IMR-90 (cell line): Measurements from ENCODE around the gene MAST3. TPM values are rescaled to one million over a fixed set of nuclear protein-coding genes. Genes with fewer than 3 reads are reported as not detected.
A peak's percentile ranks its signal among the peaks of the same experiment; 100 is the strongest.

Experiments used
- ATAC-seq: fragments of 200-7000 bp; cut with Tn5 transposase; 2 replicates; pipeline ENCODE4 v1.9.1; 2020; ENCODE audit warnings: low read depth, mild to moderate bottlenecking, moderate library complexity
- BruUV-seq: library from RNA; stranded (reverse); fragments of 400-500 nt; replicated peaks from 2 replicates; lab custom pipeline; 2021; lab: Mats Ljungman, UMichigan
- CTCF ChIA-PET: fragments of 300-600 bp; formaldehyde crosslinking; extraction: SDS; loops from one replicate; lab custom pipeline; 2021; ENCODE audit warnings: antibody characterized with exemption; lab: Yijun Ruan, JAX
- POLR2A ChIA-PET: fragments of 300-600 bp; sonication (Branson Sonifier 250); formaldehyde crosslinking; loops from one replicate; lab custom pipeline; 2022; ENCODE audit warnings: antibody characterized with exemption; ENCODE audit not compliant: unreplicated experiment; lab: Charles Lee
- DNase-seq: peaks from one replicate; pipeline ENCODE4 v3.0.0; 2013
- H2AFZ ChIP-seq: replicated peaks from 2 replicates; pipeline ENCODE3; 2013; ENCODE audit warnings: low read length, mild to moderate bottlenecking; ENCODE audit not compliant: poor library complexity
- H2AK5ac ChIP-seq: 2 replicates; pipeline ENCODE4 v1.6.1; 2013; ENCODE audit warnings: low read depth, low read length, inconsistent platforms
- H2AK9ac ChIP-seq: replicated peaks from 2 replicates; pipeline ENCODE3; 2013; ENCODE audit warnings: mild to moderate bottlenecking, low read depth, low read length, moderate library complexity; ENCODE audit not compliant: poor library complexity
- H2BK120ac ChIP-seq: 2 replicates; pipeline ENCODE4 v1.6.1; 2013; ENCODE audit warnings: low read depth, low read length, inconsistent platforms
- H2BK15ac ChIP-seq: 3 replicates; pipeline ENCODE4 v1.6.1; 2013; ENCODE audit warnings: low read depth, low read length, inconsistent platforms
- H2BK20ac ChIP-seq: 2 replicates; pipeline ENCODE4 v1.6.1; 2013; ENCODE audit warnings: low read depth, mild to moderate bottlenecking, inconsistent platforms, low read length, moderate library complexity
- H2BK5ac ChIP-seq: 2 replicates; pipeline ENCODE4 v1.6.1; 2013; ENCODE audit warnings: mild to moderate bottlenecking, low read depth, low read length, inconsistent platforms; ENCODE audit not compliant: poor library complexity, severe bottlenecking
- H3K14ac ChIP-seq: replicated peaks from 2 replicates; pipeline ENCODE4 v1.6.1; 2013; ENCODE audit warnings: low read depth, low read length, inconsistent platforms
- H3K18ac ChIP-seq: 2 replicates; pipeline ENCODE4 v1.6.1; 2013; ENCODE audit warnings: low read depth, low read length, control low read depth
- H3K23ac ChIP-seq: 2 replicates; pipeline ENCODE4 v1.6.1; 2013; ENCODE audit warnings: low read depth, low read length, inconsistent platforms
- H3K27ac ChIP-seq: 2 replicates; pipeline ENCODE4 v1.5.1; 2013; ENCODE audit warnings: mild to moderate bottlenecking, control low read depth, low read length; ENCODE audit not compliant: insufficient read depth
- H3K27me3 ChIP-seq: 2 replicates; pipeline ENCODE4 v1.6.1; 2013; ENCODE audit warnings: low read length; ENCODE audit not compliant: control insufficient read depth, insufficient read depth
- H3K36me3 ChIP-seq: 2 replicates; pipeline ENCODE4 v1.6.1; 2013; ENCODE audit warnings: low read length, mixed read lengths; ENCODE audit not compliant: control insufficient read depth, insufficient read depth
- H3K4ac ChIP-seq: 2 replicates; pipeline ENCODE4 v1.6.1; 2013; ENCODE audit warnings: low read depth, low read length, inconsistent platforms
- H3K4me1 ChIP-seq: 2 replicates; pipeline ENCODE4 v1.6.1; 2013; ENCODE audit warnings: low read length, mixed read lengths; ENCODE audit not compliant: control insufficient read depth, insufficient read depth
- H3K4me2 ChIP-seq: 2 replicates; pipeline ENCODE4 v1.6.1; 2013; ENCODE audit warnings: low read depth, mild to moderate bottlenecking, control low read depth, low read length, moderate library complexity
- H3K4me3 ChIP-seq: 2 replicates; pipeline ENCODE4 v1.5.1; 2013; ENCODE audit warnings: low read depth, mild to moderate bottlenecking, control low read depth, low read length, moderate library complexity; ENCODE audit not compliant: insufficient read depth
- H3K56ac ChIP-seq: 2 replicates; pipeline ENCODE4 v1.6.1; 2013; ENCODE audit warnings: low read length, inconsistent platforms; ENCODE audit not compliant: insufficient read depth; ENCODE audit errors: extremely low read depth
- H3K79me1 ChIP-seq, 2 experiments: 2 replicates each; pipeline ENCODE4 v1.6.1; 2013; ENCODE audit warnings: low read length in 2 of 2, inconsistent platforms in 1 of 2, low read depth in 1 of 2
- H3K9ac ChIP-seq: 2 replicates; pipeline ENCODE4 v1.6.1; 2013; ENCODE audit warnings: low read depth, low read length, control low read depth
- H3K9me1 ChIP-seq: 2 replicates; pipeline ENCODE4 v1.6.1; 2013; ENCODE audit warnings: low read length, inconsistent platforms; ENCODE audit not compliant: insufficient read depth
- H3K9me3 ChIP-seq: 2 replicates; pipeline ENCODE4 v1.6.1; 2013; ENCODE audit warnings: low read length; ENCODE audit not compliant: control insufficient read depth, insufficient read depth
- H4K20me1 ChIP-seq: 2 replicates; pipeline ENCODE4 v1.6.1; 2013; ENCODE audit warnings: low read length, inconsistent platforms; ENCODE audit not compliant: insufficient read depth
- H4K5ac ChIP-seq: 2 replicates; pipeline ENCODE4 v1.6.1; 2013; ENCODE audit warnings: mild to moderate bottlenecking, low read depth, low read length, control low read depth
- H4K8ac ChIP-seq, 2 experiments: 2 replicates each; pipeline ENCODE4 v1.6.1; 2013; ENCODE audit warnings: low read depth in 2 of 2, low read length in 2 of 2, control low read depth in 1 of 2, inconsistent platforms in 1 of 2
- H4K91ac ChIP-seq: 2 replicates; pipeline ENCODE4 v1.6.1; 2013; ENCODE audit warnings: low read depth, low read length, inconsistent platforms; ENCODE audit not compliant: insufficient read depth
- CEBPB ChIP-seq: IDR thresholded peaks from 2 replicates; pipeline ENCODE4 v1.6.1; 2012; ENCODE audit warnings: low read depth, low read length, improper control_type of control experiment
- MXI1 ChIP-seq: IDR thresholded peaks from 2 replicates; pipeline ENCODE4 v1.6.1; 2012; ENCODE audit warnings: low read depth, mild to moderate bottlenecking, low read length, moderate library complexity, borderline replicate concordance
- POLR2A ChIP-seq: IDR thresholded peaks from 2 replicates; pipeline ENCODE4 v1.6.1; 2012; ENCODE audit warnings: mild to moderate bottlenecking, low read depth, low read length
- SMC3 ChIP-seq: fragments of 150-350 bp; IDR thresholded peaks from 2 replicates; pipeline ENCODE4 v1.6.1; 2016; ENCODE audit warnings: low read depth, mild to moderate bottlenecking, antibody characterized with exemption, low read length, moderate library complexity
- WGBS, 2 experiments: methylation state at CpG; one replicate each; pipeline versions ENCODE4 v1.1.5 to v1.1.7; 2013; ENCODE audit warnings: missing lambda C conversion rate in 2 of 2; ENCODE audit not compliant: insufficient read length in 1 of 2; ENCODE audit errors: extremely low coverage in 2 of 2; 5-methylcytosine and 5-hydroxymethylcytosine counted together
- dilution Hi-C: fragments of 300-500 bp; cut with HindIII; formaldehyde crosslinking; loops from one replicate; pipeline ENCODE4 v1.14.3; 2018; ENCODE audit warnings: low sequenced_read_pairs; ENCODE audit not compliant: unreplicated experiment
- in situ Hi-C: fragments of 300-500 bp; cut with MboI; formaldehyde crosslinking; loops from 3 replicates; pipeline ENCODE4 v1.14.3; 2019; ENCODE audit warnings: low sequenced_read_pairs, inconsistent platforms, mixed read lengths
- intact Hi-C: fragments of 100-400 bp; cut with micrococcal nuclease; formaldehyde crosslinking; loops from 2 replicates; pipeline ENCODE4 v1.10.0; 2022
- polyA plus RNA-seq, 3 experiments: library from polyadenylated mRNA; depleted of rRNA; stranded (reverse); fragments of >200 nt; gene quantifications; 2 replicates each; pipeline ENCODE4 v1.2.3, GENCODE V29; 2012; ENCODE audit warnings: low replicate concordance in 1 of 3
- total RNA-seq: library from RNA; depleted of rRNA; stranded (reverse); fragments of >200 nt; gene quantifications from 2 replicates; pipeline ENCODE4 v1.2.3, GENCODE V29; 2012

MAST3 gene
- total and polyA plus RNA-seq, 2 of the 4 experiments (the other 2 are of a cell fraction) = 1.3 to 4.3 TPM

DNA sequence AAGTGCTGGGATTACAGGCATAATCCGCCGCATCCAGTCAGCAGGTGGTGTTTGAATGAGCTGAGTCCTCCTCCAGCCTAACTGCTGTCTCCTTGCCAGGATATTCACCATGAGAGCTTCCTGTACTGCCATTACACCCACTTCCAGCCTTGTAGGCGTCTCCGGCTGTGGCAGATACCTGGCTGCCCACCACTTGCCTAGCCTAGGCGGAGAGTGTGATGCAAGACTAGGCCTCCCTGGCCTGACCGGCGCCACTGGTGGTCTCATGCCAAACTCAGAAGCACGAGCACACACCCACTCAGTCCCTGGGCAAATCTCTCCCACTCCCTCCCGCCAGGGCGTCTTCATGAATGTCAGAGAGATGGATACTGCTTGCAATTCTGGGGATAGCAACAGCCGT lies 27.4 kb upstream of the MAST3 start:
- 0 out of 2 replicates have a peak, but pooled peaks have one; percentile 9 for TF ChIP-seq CEBPB
- no peak for TF ChIP-seq MXI1
- TF ChIP-seq SMC3 = no peak
- TF ChIP-seq POLR2A = no peak
- Histone ChIP-seq H4K5ac (no peak overlapping the region), H4K20me1 (no peaks in the 10 kb centered on the region), H3K18ac (no peak overlapping the region), H2BK120ac (no peak overlapping the region), H3K27ac (no peak overlapping the region), H3K23ac (no peak overlapping the region), H3K56ac (no peak overlapping the region), H3K9me1 (no peaks in the 10 kb centered on the region), H3K9me3 (no peaks in the 10 kb centered on the region), H2BK20ac (no peak overlapping the region), H4K8ac (no peak overlapping the region), H3K4ac (no peak overlapping the region), H2BK5ac (no peak overlapping the region), H2AK9ac (peak overlapping the region; percentile 61), H3K14ac (no peak overlapping the region), H3K79me1 (no peaks in the 10 kb centered on the region), H3K4me3 (no peak overlapping the region), H2AK5ac (no peak overlapping the region), H2AFZ (peak overlapping the region; percentile 41), H3K36me3 (no peaks in the 10 kb centered on the region), H3K9ac (no peak overlapping the region), H3K27me3 (peaks cover 16% of the 10 kb centered on the region), H3K4me2 (no peak overlapping the region), H2BK15ac (no peak overlapping the region), H4K91ac (no peak overlapping the region), H3K4me1 (no peaks in the 10 kb centered on the region)
- BruUV-seq = no TSS peak
- DNase-seq = no peak
- 50% methylated on average over 4 of the region's 11 CpGs; no CpG with 5 or more reads in 1 of the 2 experiments for WGBS, 2 experiments
- dilution Hi-C loops (no loop called here), intact Hi-C loops (no loop called here), in situ Hi-C loops (loop anchor here (25.0 kb wide), 1 partner anchor 133 kb away; the partner anchor contains the start of gene CCDC124)
- ChIA-PET CTCF (no interaction called here), POLR2A (no interaction called here)
- ATAC-seq = no peak
